PC-9 (cell line): ENCODE data around the gene ELFN1. TPM values are rescaled to one million over a fixed set of nuclear protein-coding genes. Genes with fewer than 3 reads are reported as not detected.

Experiments used
- BruUV-seq: library from RNA; stranded (reverse); fragments of 400-500 nt; replicated peaks from 2 replicates; lab custom pipeline; 2021; lab: Mats Ljungman, UMichigan
- CTCF ChIA-PET: fragments of 300-600 bp; sonication (Branson Sonifier 250); formaldehyde crosslinking; loops from one replicate; lab custom pipeline; 2022; ENCODE audit warnings: antibody characterized with exemption; lab: Charles Lee
- POLR2A ChIA-PET: fragments of 300-600 bp; sonication (Branson Sonifier 250); formaldehyde crosslinking; loops from one replicate; lab custom pipeline; 2022; ENCODE audit warnings: antibody characterized with exemption; ENCODE audit not compliant: unreplicated experiment; lab: Charles Lee
- DNase-seq, 2 experiments: peaks; one replicate each; pipeline versions ENCODE4 v3.0.0 to v3.0.0-alpha.2; 2015 to 2022; ENCODE audit warnings: mixed read lengths in 1 of 2
- H2AFZ ChIP-seq: fragments of 200-600 bp; sonication (generic); 2 replicates; pipeline ENCODE4 v1.8.1; 2017; ENCODE audit warnings: antibody characterized with exemption
- H3F3A ChIP-seq: fragments of 200-600 bp; sonication (generic); 2 replicates; pipeline ENCODE4 v1.8.1; 2017; ENCODE audit warnings: antibody characterized with exemption, mild to moderate bottlenecking, low read depth; ENCODE audit not compliant: insufficient read depth
- H3K27ac ChIP-seq: fragments of 200-600 bp; sonication (generic); 2 replicates; pipeline ENCODE4 v1.6.1; 2016; ENCODE audit warnings: mixed run types
- H3K27me3 ChIP-seq: fragments of 200-600 bp; sonication (generic); 2 replicates; pipeline ENCODE4 v1.6.1; 2016; ENCODE audit warnings: low read depth, mixed run types; ENCODE audit not compliant: insufficient read depth
- H3K36me3 ChIP-seq: fragments of 200-600 bp; sonication (generic); 2 replicates; pipeline ENCODE4 v1.6.1; 2016; ENCODE audit warnings: low read depth, mixed run types
- H3K4me1 ChIP-seq: fragments of 200-600 bp; sonication (generic); replicated peaks from 2 replicates; pipeline ENCODE4 v1.6.1; 2016; ENCODE audit warnings: mixed run types; ENCODE audit not compliant: insufficient read depth
- H3K4me2 ChIP-seq: fragments of 200-600 bp; sonication (generic); 2 replicates; pipeline ENCODE4 v1.6.1; 2017; ENCODE audit warnings: mixed run types
- H3K4me3 ChIP-seq: fragments of 200-600 bp; sonication (generic); 2 replicates; pipeline ENCODE4 v1.6.1; 2016; ENCODE audit warnings: mixed run types
- H3K79me2 ChIP-seq: fragments of 200-600 bp; sonication (generic); 2 replicates; pipeline ENCODE4 v1.6.1; 2017; ENCODE audit warnings: low read depth, mixed run types
- H3K9me2 ChIP-seq: fragments of 200-600 bp; sonication (generic); 2 replicates; pipeline ENCODE4 v1.8.1; 2017; ENCODE audit warnings: mild to moderate bottlenecking; ENCODE audit not compliant: insufficient read depth
- H3K9me3 ChIP-seq: fragments of 200-600 bp; sonication (generic); 2 replicates; pipeline ENCODE4 v1.8.1; 2016; ENCODE audit warnings: low read depth; ENCODE audit not compliant: insufficient read depth
- H4K20me1 ChIP-seq: fragments of 200-600 bp; sonication (generic); 2 replicates; pipeline ENCODE4 v1.8.1; 2017; ENCODE audit not compliant: insufficient read depth
- CTCF ChIP-seq: fragments of 200-600 bp; sonication (generic); conservative IDR thresholded peaks from 2 replicates; pipeline ENCODE4 v1.6.1; 2017; ENCODE audit warnings: mixed run types, antibody characterized with exemption, mild to moderate bottlenecking, moderate library complexity
- EZH2 ChIP-seq: fragments of 200-600 bp; sonication (generic); IDR thresholded peaks from 2 replicates; pipeline ENCODE4 v1.8.0; 2017; ENCODE audit warnings: antibody characterized with exemption, low read depth
- intact Hi-C: fragments of 100-400 bp; cut with micrococcal nuclease; formaldehyde crosslinking; loops from one replicate; pipeline ENCODE4 v1.10.0; 2022; ENCODE audit not compliant: unreplicated experiment
- total RNA-seq: library from RNA; stranded (reverse); gene quantifications from 2 replicates; pipeline ENCODE4 v1.2.3, GENCODE V29; 2021

The ELFN1 gene
- total RNA-seq, 1 experiment from 2014 or later: 0.09 TPM

- Histone ChIP-seq H3K4me2 (no peak overlapping the region), H3K4me3 (no peak overlapping the region), H3F3A (no peaks in the 10 kb centered on the region), H3K4me1 (no peaks in the 10 kb centered on the region), H3K79me2 (no peaks in the 10 kb centered on the region), H3K27me3 (peaks cover 92% of the 10 kb centered on the region), H3K27ac (no peak overlapping the region), H2AFZ (no peak overlapping the region), H4K20me1 (0 out of 2 replicates have a peak, but pooled peaks cover 2% of the 10 kb centered on the region), H3K9me2 (no peaks in the 10 kb centered on the region), H3K36me3 (no peaks in the 10 kb centered on the region), H3K9me3 (peaks cover 4% of the 10 kb centered on the region; the same call in 1 of the 2 replicates)
- DNase-seq: no peak
- TF ChIP-seq CTCF (no peak), EZH2 (no peak)
- intact Hi-C loops: no loop called here
- ChIA-PET POLR2A (no interaction called here), CTCF (no interaction called here)
- no TSS peak for BruUV-seq
These were observed 43.3 kb upstream of the ELFN1 start for GRCh38 chr7:1626769-1627168.

GRCh38 chr7:1630700-1631336 is 39.3 kb upstream of the ELFN1 start:
- Histone ChIP-seq H3K79me2 (no peaks in the 10 kb centered on the region), H2AFZ (no peak overlapping the region), H3K4me1 (no peaks in the 10 kb centered on the region), H3K9me3 (peaks cover 4% of the 10 kb centered on the region; the same call in 1 of the 2 replicates), H3F3A (no peaks in the 10 kb centered on the region), H3K4me2 (no peak overlapping the region), H3K27me3 (peaks cover 81% of the 10 kb centered on the region), H3K27ac (no peak overlapping the region), H4K20me1 (0 out of 2 replicates have a peak, but pooled peaks cover 2% of the 10 kb centered on the region), H3K4me3 (no peak overlapping the region), H3K9me2 (no peaks in the 10 kb centered on the region), H3K36me3 (no peaks in the 10 kb centered on the region)
- no TSS peak for BruUV-seq
- POLR2A ChIA-PET: no interaction called here
- no peak for DNase-seq
- intact Hi-C loops: no loop called here
- CTCF ChIA-PET: no interaction called here
- TF ChIP-seq CTCF (no peak), EZH2 (no peak)

- no peak overlapping the region for H2AFZ ChIP-seq
These were observed 38.4 kb upstream of the ELFN1 start for GRCh38 chr7:1631678-1632077.

More at GRCh38 chr7:1631678-1632077, 38.4 kb upstream of the ELFN1 start:
- Histone ChIP-seq H3K36me3 (no peaks in the 10 kb centered on the region), H3K4me1 (no peaks in the 10 kb centered on the region), H3K27me3 (peaks cover 72% of the 10 kb centered on the region), H3K79me2 (no peaks in the 10 kb centered on the region), H3K4me2 (no peak overlapping the region), H3F3A (no peaks in the 10 kb centered on the region), H3K9me3 (peaks cover 3% of the 10 kb centered on the region; the same call in 1 of the 2 replicates), H4K20me1 (0 out of 2 replicates have a peak, but pooled peaks cover 2% of the 10 kb centered on the region), H3K27ac (no peak overlapping the region), H3K9me2 (no peaks in the 10 kb centered on the region), H3K4me3 (no peak overlapping the region)
- TF ChIP-seq CTCF: no peak
- TF ChIP-seq EZH2: no peak
- POLR2A ChIA-PET: no interaction called here
- intact Hi-C loops: no loop called here
- no TSS peak for BruUV-seq
- CTCF ChIA-PET: no interaction called here
- no peak for DNase-seq
